Thoracic aorta (tissue), 2 donors: ENCODE data around the gene PCBP4. TPM values are rescaled to one million over a fixed set of nuclear protein-coding genes. Genes with fewer than 3 reads are reported as not detected.
A peak's percentile ranks its signal among the peaks of the same experiment; 100 is the strongest.

Experiments used
- ATAC-seq: fragments of 150-250 bp; one replicate; pipeline ENCODE4 v1.8.0; 2017; ENCODE audit warnings: low read depth; ENCODE audit not compliant: insufficient number of reproducible peaks, low FRiP score
- DNase-seq: peaks from one replicate; pipeline ENCODE4 v3.0.0-alpha.2; 2020; ENCODE audit warnings: low spot score
- H3K27ac ChIP-seq, 2 donors: fragments of 200-600 bp; sonication (generic); 1 replicate in 1 of 2; 2 replicates in 1 of 2; pipeline ENCODE4 v1.5.1; 2016; ENCODE audit warnings: mild to moderate bottlenecking in 2 of 2, moderate library complexity in 2 of 2
- H3K27me3 ChIP-seq: fragments of 200-600 bp; sonication (generic); replicated peaks from 2 replicates; pipeline ENCODE4 v1.6.0; 2016; ENCODE audit warnings: mild to moderate bottlenecking; ENCODE audit not compliant: insufficient read depth
- H3K36me3 ChIP-seq: fragments of 200-600 bp; sonication (generic); one replicate; pipeline ENCODE4 v1.5.1; 2016
- H3K4me1 ChIP-seq, 2 donors: fragments of 200-600 bp; sonication (generic); 1 replicate in 1 of 2; 2 replicates in 1 of 2; pipeline versions ENCODE4 v1.5.1 to v1.6.0; 2016; ENCODE audit warnings: low read depth in 2 of 2, mild to moderate bottlenecking in 1 of 2; ENCODE audit not compliant: control insufficient read depth in 1 of 2
- H3K4me3 ChIP-seq: fragments of 200-600 bp; sonication (generic); 2 replicates; pipeline ENCODE4 v1.5.1; 2016; ENCODE audit warnings: mild to moderate bottlenecking
- H3K9me3 ChIP-seq: fragments of 200-600 bp; sonication (generic); 2 replicates; pipeline ENCODE4 v1.5.1; 2016
- CTCF ChIP-seq: fragments of 200-600 bp; sonication (generic); IDR thresholded peaks from one replicate; pipeline ENCODE4 v1.5.1; 2019; ENCODE audit warnings: antibody characterized with exemption
- total RNA-seq, 2 donors: library from RNA; depleted of rRNA; stranded (reverse); fragments of >200 nt; gene quantifications; one replicate each; pipeline versions ENCODE4 v1.1.0 to v1.2.3, GENCODE V29; 2016

The PCBP4 gene
- total RNA-seq, 2 donors from 2014 or later = 127 to 144 TPM

- Histone ChIP-seq H3K4me1 (peaks cover 3 to 31% of the 10 kb centered on the region in 2 donors), H3K27me3 (no peaks in the 10 kb centered on the region), H3K9me3 (no peaks in the 10 kb centered on the region), H3K27ac (no peak overlapping the region), H3K4me3 (no peak overlapping the region), H3K36me3 (peaks cover 17% of the 10 kb centered on the region)
- DNase-seq (no peak), ATAC-seq (no peak)
- TF ChIP-seq CTCF = no peak
These were observed 9.6 kb downstream of the PCBP4 start for GRCh38 chr3:51957520-51958205.

GRCh38 chr3:51955893-51956770, 11.1 kb downstream of the PCBP4 start:
- no peaks in the 10 kb centered on the region for H3K9me3 ChIP-seq
- peak; percentile 45 for ATAC-seq
- H3K4me1 ChIP-seq = peaks cover 3 to 17% of the 10 kb centered on the region in 2 donors
- H3K27me3 ChIP-seq = no peaks in the 10 kb centered on the region
- no peak for DNase-seq
- peak overlapping the region; percentile 70 for H3K4me3 ChIP-seq
- H3K27ac ChIP-seq = peak overlapping the region; percentile 77 to 78
- H3K36me3 ChIP-seq = peaks cover 17% of the 10 kb centered on the region
- TF ChIP-seq CTCF = peak; percentile 44

- Histone ChIP-seq H3K4me3 (peak within 1 kb of the TSS; percentile 70), H3K27me3 (no peaks in the 10 kb centered on the region), H3K9me3 (no peaks in the 10 kb centered on the region), H3K4me1 (peaks cover 3 to 17% of the 10 kb centered on the region in 2 donors), H3K27ac (peak within 1 kb of the TSS; percentile 77 to 78), H3K36me3 (peaks cover 16% of the 10 kb centered on the region)
- no peak for ATAC-seq
- no peak for DNase-seq
- TF ChIP-seq CTCF = no peak
These were observed 11.9 kb downstream of the PCBP4 start, which contains the start of gene GPR62 for GRCh38 chr3:51955175-51955892. Gene GPR62 (plus strand): TSS chr3:51955381. CDS start chr3:51955653, 272 bp downstream.

GRCh38 chr3:51954713-51955112, 12.5 kb downstream of the PCBP4 start:
- H3K9me3 ChIP-seq = no peaks in the 10 kb centered on the region
- peaks cover 3 to 17% of the 10 kb centered on the region in 2 donors for H3K4me1 ChIP-seq

More at GRCh38 chr3:51954713-51955112, 12.5 kb downstream of the PCBP4 start:
- ATAC-seq = no peak
- Histone ChIP-seq H3K36me3 (peaks cover 10% of the 10 kb centered on the region), H3K27ac (no peak overlapping the region), H3K4me3 (no peak overlapping the region), H3K27me3 (no peaks in the 10 kb centered on the region)
- TF ChIP-seq CTCF = no peak
- DNase-seq = no peak
